Endodermal cell (in vitro differentiated cells): Measurements from ENCODE around the gene APOL1. TPM values are rescaled to one million over a fixed set of nuclear protein-coding genes. Genes with fewer than 3 reads are reported as not detected.

ENCODE experiments used
- DNase-seq: peaks from one replicate; pipeline ENCODE4 v3.0.0-alpha.2; 2017
- H3K27ac ChIP-seq: 2 replicates; pipeline ENCODE4 v1.5.1; 2013; ENCODE audit warnings: mild to moderate bottlenecking, low read depth, low read length, moderate library complexity
- H3K27me3 ChIP-seq: 2 replicates; pipeline ENCODE4 v1.6.1; 2013; ENCODE audit warnings: mild to moderate bottlenecking, low read length, moderate library complexity; ENCODE audit not compliant: insufficient read depth, control insufficient read depth, poor library complexity, severe bottlenecking
- H3K36me3 ChIP-seq: 2 replicates; pipeline ENCODE4 v1.7.0; 2013; ENCODE audit warnings: mild to moderate bottlenecking, low read length, moderate library complexity; ENCODE audit not compliant: control insufficient read depth, insufficient read depth
- H3K4me1 ChIP-seq: one replicate; pipeline ENCODE4 v1.7.0; 2013; ENCODE audit warnings: low read length; ENCODE audit not compliant: control insufficient read depth, insufficient read depth
- H3K4me3 ChIP-seq: 2 replicates; pipeline ENCODE4 v1.5.1; 2013; ENCODE audit warnings: mild to moderate bottlenecking, low read length, moderate library complexity
- H3K9ac ChIP-seq: 2 replicates; pipeline ENCODE4 v1.6.1; 2013; ENCODE audit warnings: mild to moderate bottlenecking, low read length, moderate library complexity; ENCODE audit not compliant: poor library complexity, severe bottlenecking; ENCODE audit errors: extremely low read depth
- H3K9me3 ChIP-seq: 2 replicates; pipeline ENCODE4 v1.6.1; 2013; ENCODE audit warnings: mild to moderate bottlenecking, low read length, moderate library complexity; ENCODE audit not compliant: control insufficient read depth
- H3K27ac Mint-ChIP-seq: 2 replicates; pipeline ENCODE4 v1.8.0; 2020; ENCODE audit warnings: mixed read lengths
- H3K27me3 Mint-ChIP-seq: 2 replicates; pipeline ENCODE4 v1.8.0; 2021; ENCODE audit warnings: mild to moderate bottlenecking, mixed read lengths; ENCODE audit not compliant: insufficient read depth
- H3K36me3 Mint-ChIP-seq: 2 replicates; pipeline ENCODE4 v1.8.0; 2020; ENCODE audit warnings: low read depth, mixed read lengths
- H3K4me1 Mint-ChIP-seq: 2 replicates; pipeline ENCODE4 v1.8.0; 2020; ENCODE audit warnings: mixed read lengths
- H3K4me3 Mint-ChIP-seq: 2 replicates; pipeline ENCODE4 v1.8.0; 2020; ENCODE audit warnings: mild to moderate bottlenecking, moderate library complexity, mixed read lengths
- H3K9me3 Mint-ChIP-seq: 2 replicates; pipeline ENCODE4 v1.8.0; 2020; ENCODE audit warnings: mild to moderate bottlenecking, mixed read lengths
- CTCF ChIP-seq: fragments of 200-600 bp; sonication (generic); conservative IDR thresholded peaks from 2 replicates; pipeline ENCODE4 v1.5.0; 2021; ENCODE audit warnings: antibody characterized with exemption, mild to moderate bottlenecking
- WGBS, 2 experiments: methylation state at CpG; one replicate each; pipeline versions ENCODE4 v1.1.5 to v1.1.7; 2013; ENCODE audit warnings: missing lambda C conversion rate in 2 of 2, mixed read lengths in 1 of 2; ENCODE audit not compliant: insufficient coverage in 1 of 2, insufficient read length in 1 of 2; 5-methylcytosine and 5-hydroxymethylcytosine counted together
- total RNA-seq, 2 donors: library from RNA; stranded (reverse); fragmentation: NEBNext Ultra II Directional in 1 of 2; extraction: Animal tissue kit (Norgen Biotek cat#: 25700) in 1 of 2; gene quantifications; 2 replicates in 1 of 2; 3 replicates in 1 of 2; pipeline ENCODE4 v1.2.1, GENCODE V29; 2021

The APOL1 gene
- total RNA-seq, 2 donors from 2014 or later, result 0.11 to 0.22 TPM

GRCh38 chr22:36239150-36239400, 13.9 kb upstream of the APOL1 start:
- peak; percentile 59 for DNase-seq
- peak overlapping the region; percentile 48 for H3K4me3 ChIP-seq
- no peaks in the 10 kb centered on the region for H3K9me3 ChIP-seq
- peaks cover 16% of the 10 kb centered on the region for H3K4me1 Mint-ChIP-seq
- no peak overlapping the region for H3K9ac ChIP-seq
- peak overlapping the region; percentile 92 for H3K27ac Mint-ChIP-seq
- WGBS, 2 experiments, result 48 to 49% methylated on average over 4 of the region's 4 CpGs
- H3K36me3 Mint-ChIP-seq, result no peaks in the 10 kb centered on the region
- H3K27ac ChIP-seq, result no peak overlapping the region
- H3K36me3 ChIP-seq, result no peaks in the 10 kb centered on the region
- TF ChIP-seq CTCF, result no peak
- no peaks in the 10 kb centered on the region for H3K4me1 ChIP-seq
- no peaks in the 10 kb centered on the region for H3K9me3 Mint-ChIP-seq
- peaks cover 6% of the 10 kb centered on the region for H3K27me3 Mint-ChIP-seq
- no peaks in the 10 kb centered on the region for H3K27me3 ChIP-seq
- H3K4me3 Mint-ChIP-seq, result peak overlapping the region; percentile 56

GRCh38 chr22:36239401-36240171, 13.3 kb upstream of the APOL1 start, which contains the start of gene APOL2:
TSS of gene APOL2 (minus strand) at chr22:36239527. CDS start at chr22:36233162, 6,365 bp downstream.
- Mint-ChIP-seq H3K9me3 (no peaks in the 10 kb centered on the region), H3K4me3 (peak within 1 kb of the TSS; percentile 56), H3K4me1 (peaks cover 16% of the 10 kb centered on the region), H3K36me3 (no peaks in the 10 kb centered on the region), H3K27ac (peak within 1 kb of the TSS; percentile 92), H3K27me3 (peaks cover 6% of the 10 kb centered on the region)
- TF ChIP-seq CTCF, result peak; percentile 76
- DNase-seq, result peak; percentile 97
- no peaks in the 10 kb centered on the region for H3K4me1 ChIP-seq
- H3K9me3 ChIP-seq, result no peaks in the 10 kb centered on the region
- H3K9ac ChIP-seq, result no peak within 1 kb of the TSS
- peak within 1 kb of the TSS; percentile 48 for H3K4me3 ChIP-seq
- no peak within 1 kb of the TSS for H3K27ac ChIP-seq
- H3K27me3 ChIP-seq, result no peaks in the 10 kb centered on the region
- WGBS, 2 experiments, result 19 to 24% methylated on average over 8 to 13 of the region's 13 CpGs
- H3K36me3 ChIP-seq, result no peaks in the 10 kb centered on the region

DNA sequence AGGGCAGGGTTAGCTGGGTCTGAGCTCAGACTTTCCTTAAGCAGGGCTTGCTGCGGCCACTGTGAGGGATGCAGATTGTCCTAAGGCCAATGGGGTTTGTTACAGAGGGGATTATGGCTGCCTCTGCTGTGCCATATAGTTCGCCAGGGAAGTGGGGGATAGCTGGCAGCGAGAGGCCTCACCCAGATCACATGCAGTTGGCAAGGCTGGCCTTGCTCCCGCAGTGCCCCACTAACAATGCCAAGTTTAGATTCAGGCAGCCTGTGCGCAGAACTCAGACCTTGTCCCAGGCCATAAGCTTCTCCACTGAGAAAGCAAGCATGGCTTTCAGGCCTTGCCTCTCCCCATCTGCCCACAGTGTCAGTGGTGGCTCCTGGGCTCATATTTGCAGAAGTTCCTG, 8.9 kb upstream of the APOL1 start:
- Histone ChIP-seq H3K27me3 (no peaks in the 10 kb centered on the region), H3K9me3 (peaks cover 13% of the 10 kb centered on the region), H3K27ac (no peak overlapping the region), H3K36me3 (no peaks in the 10 kb centered on the region), H3K4me1 (no peaks in the 10 kb centered on the region), H3K9ac (no peak overlapping the region), H3K4me3 (no peak overlapping the region)
- no peaks in the 10 kb centered on the region for H3K36me3 Mint-ChIP-seq
- no peak overlapping the region for H3K4me3 Mint-ChIP-seq
- peaks cover 11% of the 10 kb centered on the region for H3K4me1 Mint-ChIP-seq
- WGBS, 2 experiments, result 90 to 97% methylated on average over 5 of the region's 5 CpGs
- H3K27me3 Mint-ChIP-seq, result peaks cover 6% of the 10 kb centered on the region
- no peak for TF ChIP-seq CTCF
- no peak overlapping the region for H3K27ac Mint-ChIP-seq
- DNase-seq, result peak; percentile 28
- peaks cover 14% of the 10 kb centered on the region for H3K9me3 Mint-ChIP-seq
